ENCODE results near the gene CNNM4. TPM values are rescaled to one million over a fixed set of nuclear protein-coding genes. Genes with fewer than 3 reads are reported as not detected.
A peak's percentile ranks its signal among the peaks of the same experiment; 100 is the strongest.

The CNNM4 gene
- total and polyA plus RNA-seq, 12 donors = 4.3 to 59.7 (median 32.5) TPM

DNA sequence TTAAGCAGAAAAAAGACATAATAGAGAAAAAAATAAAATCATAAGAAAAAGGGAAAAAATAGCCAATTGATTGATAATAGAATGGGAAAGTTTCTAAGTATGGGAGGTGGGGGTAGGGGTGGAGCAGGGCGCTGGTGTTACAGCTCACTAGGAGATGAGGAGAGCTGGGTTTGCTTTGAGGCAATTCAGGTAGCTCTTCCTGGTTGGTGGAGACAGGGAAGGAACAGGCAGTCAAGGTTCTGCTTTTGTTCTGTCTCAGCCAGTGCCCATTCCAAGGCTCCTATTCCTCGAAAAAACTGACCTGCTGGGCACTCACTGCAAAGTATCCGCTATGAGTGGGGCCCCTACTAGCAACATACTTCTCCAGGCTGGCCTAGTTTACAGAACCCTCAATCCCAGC, 1.7 kb upstream of the CNNM4 start:
- Histone ChIP-seq H3K4me1 (peaks cover 8 to 38% (median 34%) of the 10 kb centered on the region in 9 donors), H3K36me3 (no peaks in the 10 kb centered on the region), H3K27ac (no peak overlapping the region), H3K27me3 (no peaks in the 10 kb centered on the region), H3K9me3 (no peaks in the 10 kb centered on the region), H3K4me3 (no peak overlapping the region)
- DNase-seq (no peak), ATAC-seq (no peak)
- TF ChIP-seq, protein P1, sequence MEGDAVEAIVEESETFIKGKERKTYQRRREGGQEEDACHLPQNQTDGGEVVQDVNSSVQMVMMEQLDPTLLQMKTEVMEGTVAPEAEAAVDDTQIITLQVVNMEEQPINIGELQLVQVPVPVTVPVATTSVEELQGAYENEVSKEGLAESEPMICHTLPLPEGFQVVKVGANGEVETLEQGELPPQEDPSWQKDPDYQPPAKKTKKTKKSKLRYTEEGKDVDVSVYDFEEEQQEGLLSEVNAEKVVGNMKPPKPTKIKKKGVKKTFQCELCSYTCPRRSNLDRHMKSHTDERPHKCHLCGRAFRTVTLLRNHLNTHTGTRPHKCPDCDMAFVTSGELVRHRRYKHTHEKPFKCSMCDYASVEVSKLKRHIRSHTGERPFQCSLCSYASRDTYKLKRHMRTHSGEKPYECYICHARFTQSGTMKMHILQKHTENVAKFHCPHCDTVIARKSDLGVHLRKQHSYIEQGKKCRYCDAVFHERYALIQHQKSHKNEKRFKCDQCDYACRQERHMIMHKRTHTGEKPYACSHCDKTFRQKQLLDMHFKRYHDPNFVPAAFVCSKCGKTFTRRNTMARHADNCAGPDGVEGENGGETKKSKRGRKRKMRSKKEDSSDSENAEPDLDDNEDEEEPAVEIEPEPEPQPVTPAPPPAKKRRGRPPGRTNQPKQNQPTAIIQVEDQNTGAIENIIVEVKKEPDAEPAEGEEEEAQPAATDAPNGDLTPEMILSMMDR (IDR thresholded peaks at IDR 0.05) = no peak
- intact Hi-C loops (cut with DNase I) = loop anchor here in 1 of 10 donors (2.0 to 10.0 kb wide), 2 partner anchors 16 to 206 kb away; no protein-coding TSS in a partner anchor
- WGBS, 2 donors = 94% methylated on average over 3 of the region's 3 CpGs

DNA sequence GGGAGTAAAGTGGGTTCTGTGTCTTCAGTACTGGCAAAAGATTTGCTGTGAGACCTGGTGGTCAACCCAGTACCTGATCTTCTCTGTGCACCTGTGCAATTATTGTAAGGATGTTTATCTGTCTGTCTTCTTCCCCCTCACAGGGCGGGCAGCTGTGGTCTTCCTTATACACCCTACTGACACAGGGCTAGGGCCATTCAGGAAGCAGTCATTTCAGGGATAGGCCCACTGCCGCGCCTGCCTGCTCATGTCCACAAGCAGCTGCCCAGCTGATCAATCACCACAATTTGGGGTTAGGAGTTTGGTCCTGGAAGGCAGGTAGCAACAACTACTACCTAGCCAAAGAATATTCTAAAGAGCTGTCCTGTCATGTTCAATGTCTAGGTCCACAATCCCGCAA, 1.2 kb upstream of the CNNM4 start:
- intact Hi-C loops (cut with DNase I) = loop anchor here in 1 of 10 donors (2.0 to 10.0 kb wide), 2 partner anchors 17 to 205 kb away; no protein-coding TSS in a partner anchor
- TF ChIP-seq, protein P1 (IDR thresholded peaks at IDR 0.05) = no peak

DNA sequence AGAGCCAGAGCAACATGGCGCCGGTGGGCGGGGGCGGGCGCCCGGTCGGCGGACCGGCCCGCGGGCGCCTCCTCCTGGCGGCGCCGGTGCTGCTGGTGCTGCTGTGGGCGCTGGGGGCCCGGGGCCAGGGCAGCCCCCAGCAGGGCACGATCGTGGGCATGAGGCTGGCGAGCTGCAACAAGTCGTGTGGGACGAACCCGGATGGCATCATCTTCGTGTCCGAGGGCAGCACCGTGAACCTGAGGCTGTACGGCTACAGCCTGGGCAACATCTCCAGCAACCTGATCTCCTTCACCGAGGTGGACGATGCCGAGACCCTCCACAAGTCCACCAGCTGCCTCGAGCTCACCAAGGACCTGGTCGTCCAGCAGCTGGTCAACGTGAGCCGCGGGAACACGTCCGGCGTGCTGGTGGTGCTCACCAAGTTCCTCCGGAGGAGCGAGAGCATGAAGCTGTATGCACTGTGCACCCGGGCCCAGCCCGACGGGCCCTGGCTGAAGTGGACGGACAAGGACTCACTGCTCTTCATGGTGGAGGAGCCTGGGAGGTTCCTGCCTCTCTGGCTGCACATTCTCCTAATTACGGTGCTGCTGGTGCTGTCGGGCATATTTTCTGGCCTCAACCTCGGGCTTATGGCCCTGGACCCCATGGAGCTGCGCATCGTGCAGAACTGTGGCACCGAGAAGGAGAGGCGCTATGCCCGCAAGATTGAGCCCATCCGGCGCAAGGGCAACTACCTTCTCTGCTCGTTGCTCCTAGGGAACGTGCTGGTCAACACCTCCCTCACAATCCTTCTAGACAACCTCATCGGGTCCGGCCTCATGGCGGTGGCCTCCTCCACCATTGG, 507 bp downstream of the CNNM4 start:
- intact Hi-C loops (cut with DNase I) = loop anchor here in 6 of 10 donors (1.0 to 10.0 kb wide), 7 partner anchors 21 to 216 kb away; partner anchors contain the start of genes KANSL3 (in 5 of the 6), LMAN2L (in 2 of the 6) and CNNM3 (in 1 of the 6)
- peak in 1 of 2 donors; percentile 44 for DNase-seq
- Histone ChIP-seq H3K4me1 (peaks cover 8 to 46% (median 42%) of the 10 kb centered on the region in 9 donors), H3K27me3 (no peaks in the 10 kb centered on the region), H3K4me3 (peak overlapping the region; percentile 57 to 88 (median 68)), H3K27ac (peak overlapping the region; percentile 31 to 85 (median 80)), H3K36me3 (no peaks in the 10 kb centered on the region), H3K9me3 (no peaks in the 10 kb centered on the region)
- TF ChIP-seq, protein P1 (IDR thresholded peaks at IDR 0.05) = peak; percentile 43 to 74 (median 55)
- peak in 6 of 8 donors; percentile 18 to 43 (median 23) for ATAC-seq
- 27 to 29% methylated on average over 59 of the region's 59 CpGs for WGBS, 2 donors

More for the DNA sequence above, 1.2 kb upstream of the CNNM4 start:
- Histone ChIP-seq H3K4me1 (peaks cover 8 to 44% (median 40%) of the 10 kb centered on the region in 9 donors), H3K9me3 (no peaks in the 10 kb centered on the region), H3K27ac (peak overlapping the region in 1 of 10 donors; percentile 67), H3K36me3 (no peaks in the 10 kb centered on the region), H3K4me3 (no peak overlapping the region), H3K27me3 (no peaks in the 10 kb centered on the region)
- 94 to 95% methylated on average over 4 of the region's 4 CpGs for WGBS, 2 donors
- no peak for DNase-seq
- no peak for ATAC-seq

DNA sequence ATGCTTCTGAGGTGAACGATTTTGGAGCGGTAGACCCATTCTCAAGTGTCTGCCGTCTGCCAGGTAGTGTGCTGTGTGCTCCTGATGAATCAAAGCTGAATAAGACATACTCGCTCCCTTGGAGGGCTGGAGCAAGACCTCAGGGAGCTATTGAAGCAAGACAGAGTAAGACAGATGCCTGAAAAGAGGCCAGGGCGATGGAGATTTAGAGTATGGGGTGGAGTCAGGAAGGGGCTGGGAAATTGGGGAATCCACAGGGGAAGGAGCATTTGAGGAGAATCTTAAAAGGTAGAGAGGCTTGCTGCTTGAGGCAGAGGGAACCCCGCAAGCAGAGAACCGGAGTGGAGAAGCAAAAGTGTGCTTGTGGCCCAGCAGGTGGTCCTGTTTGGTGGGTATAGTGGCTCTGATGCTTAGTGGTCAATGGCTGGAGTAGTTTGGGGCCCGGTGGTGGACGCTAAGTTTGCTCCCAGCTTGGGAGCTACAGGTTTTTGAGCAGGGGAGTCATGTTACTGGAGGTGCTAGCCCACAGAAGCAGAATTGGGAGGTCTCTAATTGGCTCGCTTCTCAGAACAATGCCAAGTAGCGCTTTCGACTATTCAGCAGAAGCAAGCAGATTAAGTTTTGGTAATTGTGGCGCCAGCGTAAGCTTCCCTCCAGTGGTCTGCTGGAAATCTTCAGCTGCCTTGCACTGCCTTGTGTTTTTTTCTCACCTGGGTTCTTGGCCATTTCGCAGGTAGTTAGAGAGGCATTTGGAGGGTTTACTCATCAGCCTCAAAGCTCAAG, 2.0 kb downstream of the CNNM4 start:
- H3K27ac ChIP-seq = peak overlapping the region in 6 of 10 donors; percentile 10 to 42 (median 37)
- peaks cover 8 to 46% (median 42%) of the 10 kb centered on the region in 9 donors for H3K4me1 ChIP-seq
- DNase-seq (no peak), ATAC-seq (no peak)
- H3K27me3 ChIP-seq = no peaks in the 10 kb centered on the region
- peak overlapping the region in 9 of 10 donors; percentile 9 to 88 (median 63) for H3K4me3 ChIP-seq
- intact Hi-C loops (cut with DNase I) = loop anchor here in 6 of 10 donors (5.0 to 10.0 kb wide), 5 partner anchors 40 to 218 kb away; partner anchors contain the start of genes KANSL3 (in 4 of the 6) and CNNM3 (in 1 of the 6)
- TF ChIP-seq, protein P1 (IDR thresholded peaks at IDR 0.05) = no peak
- H3K9me3 ChIP-seq = no peaks in the 10 kb centered on the region
- WGBS, 2 donors = 49 to 53% methylated on average over 15 of the region's 15 CpGs
- H3K36me3 ChIP-seq = no peaks in the 10 kb centered on the region

Data from heart right ventricle (tissue), 16 donors.